Fibroblast of villous mesenchyme (primary cell): ENCODE measurements around the gene AIFM1. TPM values are rescaled to one million over a fixed set of nuclear protein-coding genes. Genes with fewer than 3 reads are reported as not detected.

Source experiments
- DNase-seq: peaks from one replicate; pipeline ENCODE4 v3.0.0-alpha.2; 2010; ENCODE audit warnings: low read depth
- H3K4me3 ChIP-seq: 2 replicates; pipeline ENCODE4 v1.5.1; 2011; ENCODE audit warnings: low read depth, mild to moderate bottlenecking, low read length
- total RNA-seq: library from RNA; depleted of rRNA; stranded (reverse); fragments of >200 nt; gene quantifications from 2 replicates; pipeline ENCODE4 v1.2.3, GENCODE V29; 2012
- TF ChIP-seq, protein P1 (sequence below): IDR thresholded peaks from 2 replicates; pipeline ENCODE4 v1.5.1; 2012; ENCODE audit warnings: low read depth, mild to moderate bottlenecking, low read length; ENCODE audit not compliant: insufficient read depth

The AIFM1 gene
- total RNA-seq, 1 donor: 16.0 TPM

DNA sequence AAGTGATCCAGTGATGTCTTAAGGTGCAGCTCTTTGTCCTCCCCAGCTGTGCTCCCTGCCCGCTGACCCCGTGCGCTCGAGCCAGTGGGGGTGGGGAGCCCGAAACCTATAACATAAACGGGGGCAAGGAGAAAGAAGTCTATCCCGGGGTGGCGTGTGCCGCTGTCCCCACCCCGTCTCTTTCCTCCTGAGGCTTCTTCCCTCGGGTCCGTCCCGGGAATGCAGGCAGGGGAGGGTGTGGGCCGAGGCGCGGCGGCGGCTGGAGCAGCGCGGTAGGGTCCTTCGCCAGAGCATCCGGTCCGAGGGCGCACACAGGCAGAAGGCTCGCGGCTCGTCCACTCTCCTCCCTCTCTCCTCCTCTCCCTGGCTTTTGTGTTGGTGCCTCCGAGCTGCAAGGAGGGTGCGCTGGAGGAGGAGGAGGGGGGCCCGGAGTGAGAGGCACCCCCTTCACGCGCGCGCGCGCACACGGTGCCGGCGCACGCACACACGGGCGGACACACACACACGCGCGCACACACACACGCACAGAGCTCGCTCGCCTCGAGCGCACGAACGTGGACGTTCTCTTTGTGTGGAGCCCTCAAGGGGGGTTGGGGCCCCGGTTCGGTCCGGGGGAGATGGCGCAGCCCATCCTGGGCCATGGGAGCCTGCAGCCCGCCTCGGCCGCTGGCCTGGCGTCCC lies 5.9 kb upstream of the AIFM1 start, which contains the start of gene RAB33A:
TSS of gene RAB33A (plus strand) at position 517 of the 681 bp plus-strand sequence. CDS start at position 618, 101 bp downstream.
- H3K4me3 ChIP-seq: peak within 1 kb of the TSS; percentile 59
- DNase-seq: peak; percentile 24
- TF ChIP-seq, protein P1, sequence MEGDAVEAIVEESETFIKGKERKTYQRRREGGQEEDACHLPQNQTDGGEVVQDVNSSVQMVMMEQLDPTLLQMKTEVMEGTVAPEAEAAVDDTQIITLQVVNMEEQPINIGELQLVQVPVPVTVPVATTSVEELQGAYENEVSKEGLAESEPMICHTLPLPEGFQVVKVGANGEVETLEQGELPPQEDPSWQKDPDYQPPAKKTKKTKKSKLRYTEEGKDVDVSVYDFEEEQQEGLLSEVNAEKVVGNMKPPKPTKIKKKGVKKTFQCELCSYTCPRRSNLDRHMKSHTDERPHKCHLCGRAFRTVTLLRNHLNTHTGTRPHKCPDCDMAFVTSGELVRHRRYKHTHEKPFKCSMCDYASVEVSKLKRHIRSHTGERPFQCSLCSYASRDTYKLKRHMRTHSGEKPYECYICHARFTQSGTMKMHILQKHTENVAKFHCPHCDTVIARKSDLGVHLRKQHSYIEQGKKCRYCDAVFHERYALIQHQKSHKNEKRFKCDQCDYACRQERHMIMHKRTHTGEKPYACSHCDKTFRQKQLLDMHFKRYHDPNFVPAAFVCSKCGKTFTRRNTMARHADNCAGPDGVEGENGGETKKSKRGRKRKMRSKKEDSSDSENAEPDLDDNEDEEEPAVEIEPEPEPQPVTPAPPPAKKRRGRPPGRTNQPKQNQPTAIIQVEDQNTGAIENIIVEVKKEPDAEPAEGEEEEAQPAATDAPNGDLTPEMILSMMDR: no peak

DNA sequence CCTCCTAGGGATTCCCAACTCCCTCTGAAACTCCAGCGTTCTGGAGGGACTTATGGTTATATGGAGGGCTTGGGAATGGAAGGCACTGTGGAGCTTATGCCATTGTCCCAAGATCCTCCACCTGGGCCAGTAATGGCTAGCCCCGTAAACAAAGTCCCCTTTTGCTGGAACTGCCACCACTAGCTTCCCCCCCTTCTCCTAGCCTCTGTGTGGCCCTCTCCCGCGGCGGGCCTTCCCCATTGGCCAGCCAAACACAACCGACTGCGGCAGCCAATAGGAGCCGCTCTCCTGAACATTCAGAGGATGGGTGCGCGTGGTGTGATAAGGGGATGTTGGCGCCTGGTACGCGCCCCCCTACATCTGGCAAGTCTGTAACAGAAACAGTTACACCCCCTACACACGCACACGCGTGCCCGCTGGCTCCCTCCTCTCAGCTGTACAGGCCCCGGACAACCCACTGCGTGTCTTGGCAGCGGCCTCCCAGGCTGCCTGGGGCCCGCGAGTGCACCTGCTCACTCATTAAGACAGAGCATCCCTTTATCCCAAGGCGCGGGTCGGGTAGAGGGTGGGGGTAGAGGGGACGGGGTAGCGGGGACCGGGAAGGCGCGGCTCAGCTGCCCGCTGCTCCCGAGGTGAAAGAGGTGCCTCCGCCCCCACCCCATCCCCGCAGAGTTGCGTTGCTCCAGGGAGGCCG lies 5.3 kb upstream of the AIFM1 start:
- H3K4me3 ChIP-seq: peak overlapping the region; percentile 59
- peak; percentile 19 for DNase-seq
- TF ChIP-seq, protein P1: no peak

DNA sequence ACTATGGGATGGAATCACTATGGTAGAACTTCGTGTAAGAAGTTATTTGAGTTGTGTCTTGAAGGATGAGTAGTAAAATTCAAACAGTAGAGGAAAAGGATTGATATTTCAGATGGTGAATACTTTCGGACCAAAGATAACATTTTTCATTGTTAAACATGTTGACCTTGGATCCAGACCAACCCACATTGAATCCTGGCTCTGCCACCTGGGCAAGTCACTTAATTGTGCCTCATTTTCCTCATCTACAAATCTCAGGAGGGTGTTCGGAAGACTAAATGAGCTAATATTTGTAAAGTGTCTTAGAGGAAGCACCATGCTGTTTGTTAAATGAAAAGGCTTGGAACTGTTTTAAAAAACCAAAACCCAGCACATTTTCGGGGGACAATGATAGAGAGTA lies 1.4 kb upstream of the AIFM1 start:
- TF ChIP-seq, protein P1: no peak
- no peak for DNase-seq
- peak overlapping the region; percentile 75 for H3K4me3 ChIP-seq

DNA sequence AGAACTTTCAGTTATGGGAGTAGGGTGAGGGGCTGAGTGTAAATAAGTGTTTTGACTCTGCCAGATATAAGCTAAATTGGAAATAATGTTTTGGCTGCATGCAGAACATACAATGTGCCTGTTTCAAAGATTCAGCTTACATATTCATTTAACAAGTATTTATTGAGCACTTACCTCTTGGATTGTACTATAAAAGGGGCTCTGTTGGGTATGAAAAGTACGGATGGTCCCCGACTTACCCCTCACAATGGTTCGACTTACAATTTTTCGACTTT lies 799 bp upstream of the AIFM1 start:
- H3K4me3 ChIP-seq: peak overlapping the region; percentile 75
- TF ChIP-seq, protein P1: no peak
- DNase-seq: no peak

DNA sequence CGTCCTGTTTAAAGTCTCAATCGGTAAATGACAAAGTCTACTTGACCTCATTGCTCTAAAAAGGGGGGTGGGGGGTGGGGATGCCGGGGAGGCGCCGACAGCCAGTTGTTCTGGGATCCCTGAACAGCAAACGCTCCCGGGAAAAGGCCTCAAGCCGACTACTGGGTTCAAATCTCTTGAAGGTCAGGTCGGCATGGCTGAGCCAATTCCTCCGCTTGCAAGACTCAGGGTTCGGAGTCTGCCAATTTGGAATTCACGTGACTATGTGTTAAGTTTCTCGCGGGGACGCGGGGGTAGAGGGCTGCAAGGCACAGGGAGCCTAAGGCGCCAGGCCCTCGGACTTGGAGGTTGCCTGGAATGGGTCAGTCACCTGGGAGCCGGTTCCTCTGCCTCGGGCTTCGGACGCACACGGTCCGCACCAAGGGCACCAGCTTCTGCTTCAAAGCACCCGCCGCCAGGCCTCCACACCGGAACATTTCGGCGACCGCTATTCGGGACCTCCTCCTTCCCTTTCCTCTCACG lies 399 bp downstream of the AIFM1 start:
- peak overlapping the region; percentile 75 for H3K4me3 ChIP-seq
- TF ChIP-seq, protein P1: no peak
- peak; percentile 58 for DNase-seq

DNA sequence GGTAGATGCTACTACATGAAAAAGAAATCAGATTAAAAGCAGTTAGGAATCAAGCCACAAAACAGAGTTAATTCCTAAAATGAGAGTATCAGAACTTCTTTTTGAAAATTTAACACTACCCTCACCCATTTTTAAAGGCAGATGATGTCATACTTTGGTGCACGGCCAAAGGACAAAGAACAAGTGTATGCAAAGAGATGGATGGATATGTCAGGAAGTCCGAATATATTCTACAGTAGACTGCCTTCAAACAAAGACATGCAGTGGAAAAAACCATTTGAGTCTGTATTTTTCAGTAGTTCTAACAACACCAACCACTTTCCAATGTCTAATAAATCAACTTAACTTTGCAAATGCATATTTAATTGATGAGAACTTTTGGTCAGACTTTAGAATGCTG lies 2.2 kb downstream of the AIFM1 start:
- no peak for DNase-seq
- H3K4me3 ChIP-seq: no peak overlapping the region
- TF ChIP-seq, protein P1: no peak
